Measurements from ENCODE around the gene TPRN.

Gene TPRN

DNA sequence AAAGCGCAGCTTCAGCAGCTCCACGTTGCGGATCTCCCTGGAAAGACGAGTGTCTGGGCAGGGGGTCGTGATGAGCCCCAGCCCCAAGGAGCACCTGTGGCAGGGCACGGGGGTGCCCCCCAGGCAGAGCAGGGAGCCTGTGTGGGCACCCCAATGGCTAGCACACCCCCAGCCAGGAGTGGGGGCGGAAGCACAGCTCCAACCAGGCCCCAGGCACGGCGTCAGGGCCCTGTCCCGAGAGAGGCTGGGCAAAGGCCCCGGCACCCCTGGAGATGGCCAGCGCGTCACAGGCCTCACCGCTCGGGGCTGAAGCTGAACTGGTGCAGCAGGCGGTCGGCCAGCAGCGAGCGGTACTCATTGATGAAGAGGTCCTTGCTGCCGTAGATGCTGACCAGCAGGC is 20.1 kb downstream of the TPRN start:
- Histone ChIP-seq H3K4me3 (ENCODE audit: low read depth in 1 of 2, low read length in 2 of 2) (no peak overlapping the region), H3K9me3 (ENCODE audit: control insufficient read depth in 1 of 2, low read length in 2 of 2) (no peaks in the 10 kb centered on the region), H3K4me1 (ENCODE audit: control insufficient read depth in 1 of 2, insufficient read depth in 2 of 2, low read length in 2 of 2) (peaks cover 0 to under 1% of the 10 kb centered on the region in 2 donors), H3K27ac (ENCODE audit: low read length) (no peak overlapping the region), H3K36me3 (ENCODE audit: control insufficient read depth in 1 of 2, insufficient read depth in 2 of 2, low read length in 2 of 2) (peaks cover 28 to 88% of the 10 kb centered on the region in 2 donors), H3K27me3 (ENCODE audit: low read depth, low read length) (no peaks in the 10 kb centered on the region)

DNA sequence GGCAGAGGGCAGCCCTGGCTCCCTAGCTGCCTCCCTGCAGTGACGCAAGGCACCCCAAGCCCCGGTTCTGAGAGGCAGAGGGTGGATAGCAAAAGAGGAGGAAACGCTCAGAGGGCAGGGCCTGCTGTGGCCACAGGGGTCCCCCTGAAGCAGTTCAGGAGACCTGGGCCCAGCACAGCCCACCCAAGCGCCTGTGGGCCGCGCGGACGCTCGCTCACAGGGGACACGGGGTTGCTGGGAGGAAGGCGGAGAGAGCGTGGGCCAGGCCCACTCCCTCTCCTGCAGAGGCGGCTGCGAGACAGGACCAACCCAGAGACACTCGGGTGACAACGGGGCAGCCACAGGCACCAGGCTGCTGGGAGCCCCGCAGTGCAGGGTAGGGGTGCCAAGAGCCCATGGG is 20.8 kb downstream of the TPRN start:
- no peaks in the 10 kb centered on the region for H3K27me3 ChIP-seq (ENCODE audit: low read depth, low read length)
- H3K4me1 ChIP-seq (ENCODE audit: control insufficient read depth in 1 of 2, insufficient read depth in 2 of 2, low read length in 2 of 2) = no peaks in the 10 kb centered on the region
- peaks cover 28 to 81% of the 10 kb centered on the region in 2 donors for H3K36me3 ChIP-seq (ENCODE audit: control insufficient read depth in 1 of 2, insufficient read depth in 2 of 2, low read length in 2 of 2)
- H3K27ac ChIP-seq (ENCODE audit: low read length) = no peak overlapping the region
- H3K9me3 ChIP-seq (ENCODE audit: control insufficient read depth in 1 of 2, low read length in 2 of 2) = no peaks in the 10 kb centered on the region
- no peak overlapping the region for H3K4me3 ChIP-seq (ENCODE audit: low read depth in 1 of 2, low read length in 2 of 2)

DNA sequence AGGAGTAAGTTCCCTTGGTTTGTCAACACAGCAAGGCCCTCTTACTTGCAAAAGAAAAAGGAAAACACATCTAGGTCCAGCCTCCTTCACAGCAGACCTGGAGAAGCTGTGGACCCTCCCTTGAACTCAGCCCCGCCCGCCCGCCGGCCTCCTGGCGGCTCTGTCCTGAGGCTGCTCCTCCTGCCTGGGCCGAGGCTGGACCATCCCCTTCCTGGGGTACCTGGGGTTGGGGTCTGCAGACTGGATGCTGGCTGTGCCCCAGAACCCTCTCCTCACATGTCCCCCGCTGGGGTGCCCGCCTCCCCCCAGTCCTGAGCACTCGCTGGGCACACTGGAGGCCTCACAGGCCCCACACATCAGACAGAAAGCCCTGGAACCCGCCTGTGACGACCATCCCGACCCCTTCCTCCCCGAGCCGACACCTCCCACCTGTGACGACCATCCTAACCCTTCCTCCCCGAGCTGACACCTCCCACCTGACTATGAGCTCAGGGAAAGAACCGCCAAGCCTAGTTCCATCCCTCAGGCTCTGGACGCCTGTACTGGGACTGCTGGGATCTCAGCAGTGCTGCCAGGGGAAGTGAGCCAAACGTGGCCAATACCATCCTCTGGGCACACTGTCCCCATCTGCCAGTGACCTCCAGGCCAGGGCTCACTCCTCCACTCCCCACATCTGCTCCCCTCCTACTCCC is 21.5 kb downstream of the TPRN start:
- Histone ChIP-seq H3K27ac (ENCODE audit: low read length) (no peak overlapping the region), H3K27me3 (ENCODE audit: low read depth, low read length) (no peaks in the 10 kb centered on the region), H3K4me1 (ENCODE audit: control insufficient read depth in 1 of 2, insufficient read depth in 2 of 2, low read length in 2 of 2) (no peaks in the 10 kb centered on the region), H3K4me3 (ENCODE audit: low read depth in 1 of 2, low read length in 2 of 2) (no peak overlapping the region), H3K9me3 (ENCODE audit: control insufficient read depth in 1 of 2, low read length in 2 of 2) (no peaks in the 10 kb centered on the region), H3K36me3 (ENCODE audit: control insufficient read depth in 1 of 2, insufficient read depth in 2 of 2, low read length in 2 of 2) (peaks cover 26 to 74% of the 10 kb centered on the region in 2 donors)

DNA sequence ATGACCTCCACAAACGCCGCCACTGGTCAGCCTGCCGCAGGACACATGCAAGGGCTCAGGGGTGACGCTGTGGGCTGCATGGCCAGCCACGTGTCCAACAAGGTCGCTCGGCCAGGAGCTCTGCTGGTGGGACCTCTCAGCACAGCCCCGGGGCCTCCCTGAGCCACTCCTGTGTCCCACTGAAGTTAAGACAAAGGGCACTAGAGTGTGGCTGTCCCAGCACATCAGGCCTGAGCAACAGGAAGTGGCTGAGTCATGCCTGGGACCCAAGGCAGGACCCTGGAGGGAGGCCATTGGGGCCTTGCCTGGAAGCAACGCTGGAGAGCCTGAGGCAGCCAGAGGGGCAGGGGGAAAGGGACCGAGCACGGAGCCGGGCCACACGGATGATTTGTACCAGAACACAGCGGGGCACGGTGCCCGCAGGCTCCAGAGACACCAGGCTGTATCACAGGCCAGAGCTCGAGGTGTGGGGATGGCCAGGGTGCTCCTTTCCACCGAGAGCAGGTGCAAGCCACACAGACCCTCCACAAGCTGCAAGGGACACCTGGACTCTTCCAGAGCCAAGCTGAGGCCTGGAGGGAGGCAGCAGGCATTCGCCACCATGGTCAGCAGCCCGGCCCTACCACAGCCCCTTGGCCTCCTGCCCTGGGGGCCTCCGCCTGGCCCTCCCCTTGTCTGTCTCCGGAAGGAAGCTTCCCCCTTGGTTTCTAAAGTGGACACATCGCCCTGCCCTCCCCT is 22.2 kb downstream of the TPRN start:
- H3K4me1 ChIP-seq (ENCODE audit: control insufficient read depth in 1 of 2, insufficient read depth in 2 of 2, low read length in 2 of 2) = no peaks in the 10 kb centered on the region
- H3K27me3 ChIP-seq (ENCODE audit: low read depth, low read length) = no peaks in the 10 kb centered on the region
- H3K4me3 ChIP-seq (ENCODE audit: low read depth in 1 of 2, low read length in 2 of 2) = no peak overlapping the region
- no peak overlapping the region for H3K27ac ChIP-seq (ENCODE audit: low read length)
- H3K36me3 ChIP-seq (ENCODE audit: control insufficient read depth in 1 of 2, insufficient read depth in 2 of 2, low read length in 2 of 2) = peaks cover 19 to 67% of the 10 kb centered on the region in 2 donors
- no peaks in the 10 kb centered on the region for H3K9me3 ChIP-seq (ENCODE audit: control insufficient read depth in 1 of 2, low read length in 2 of 2)

DNA sequence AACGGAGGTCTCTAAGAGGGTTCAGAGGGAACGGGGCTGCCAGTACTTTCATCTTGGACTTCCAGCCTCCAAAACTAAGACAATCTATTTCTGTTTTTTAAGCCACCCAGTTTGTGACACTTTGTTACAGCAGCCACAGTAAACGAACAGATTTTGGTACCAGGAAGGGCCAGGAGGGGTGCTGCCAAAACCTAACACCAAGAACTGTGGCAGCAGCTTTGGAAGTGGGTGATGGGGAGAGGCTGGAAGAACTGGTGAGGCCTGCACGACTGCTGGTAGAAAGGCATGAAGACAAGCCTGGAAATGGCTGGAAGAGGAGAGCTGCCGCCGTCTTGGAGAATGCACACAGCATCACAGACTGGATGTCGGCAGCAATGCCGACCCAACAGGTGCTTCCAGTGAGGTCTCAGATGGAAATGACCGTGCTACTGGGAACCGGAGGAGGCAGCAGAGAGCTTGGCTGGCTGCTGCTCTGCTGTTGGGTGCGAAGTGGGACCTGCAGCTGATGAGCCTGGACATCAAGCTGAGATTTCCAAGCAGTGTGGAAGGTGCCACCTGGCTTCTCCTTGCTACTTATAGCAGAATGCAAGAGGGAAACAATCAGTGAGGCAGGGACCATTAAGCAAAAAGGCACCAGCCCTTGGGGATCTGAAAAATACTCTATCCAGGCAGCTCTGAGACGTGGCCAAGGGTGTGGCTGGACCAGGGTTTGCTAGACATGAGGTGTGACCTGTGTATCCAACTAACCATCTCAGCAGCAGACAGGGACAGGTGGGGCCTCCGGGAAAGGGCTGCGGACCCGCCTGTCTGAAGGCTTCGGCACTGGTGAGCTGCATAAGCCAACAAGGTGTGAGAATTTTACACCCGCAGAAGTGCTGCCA is 24.0 kb downstream of the TPRN start:
- Histone ChIP-seq H3K9me3 (ENCODE audit: control insufficient read depth in 1 of 2, low read length in 2 of 2) (no peaks in the 10 kb centered on the region), H3K36me3 (ENCODE audit: control insufficient read depth in 1 of 2, insufficient read depth in 2 of 2, low read length in 2 of 2) (peaks cover 14 to 49% of the 10 kb centered on the region in 2 donors), H3K27ac (ENCODE audit: low read length) (no peak overlapping the region), H3K4me1 (ENCODE audit: control insufficient read depth in 1 of 2, insufficient read depth in 2 of 2, low read length in 2 of 2) (no peaks in the 10 kb centered on the region), H3K27me3 (ENCODE audit: low read depth, low read length) (no peaks in the 10 kb centered on the region), H3K4me3 (ENCODE audit: low read depth in 1 of 2, low read length in 2 of 2) (no peak overlapping the region)

DNA sequence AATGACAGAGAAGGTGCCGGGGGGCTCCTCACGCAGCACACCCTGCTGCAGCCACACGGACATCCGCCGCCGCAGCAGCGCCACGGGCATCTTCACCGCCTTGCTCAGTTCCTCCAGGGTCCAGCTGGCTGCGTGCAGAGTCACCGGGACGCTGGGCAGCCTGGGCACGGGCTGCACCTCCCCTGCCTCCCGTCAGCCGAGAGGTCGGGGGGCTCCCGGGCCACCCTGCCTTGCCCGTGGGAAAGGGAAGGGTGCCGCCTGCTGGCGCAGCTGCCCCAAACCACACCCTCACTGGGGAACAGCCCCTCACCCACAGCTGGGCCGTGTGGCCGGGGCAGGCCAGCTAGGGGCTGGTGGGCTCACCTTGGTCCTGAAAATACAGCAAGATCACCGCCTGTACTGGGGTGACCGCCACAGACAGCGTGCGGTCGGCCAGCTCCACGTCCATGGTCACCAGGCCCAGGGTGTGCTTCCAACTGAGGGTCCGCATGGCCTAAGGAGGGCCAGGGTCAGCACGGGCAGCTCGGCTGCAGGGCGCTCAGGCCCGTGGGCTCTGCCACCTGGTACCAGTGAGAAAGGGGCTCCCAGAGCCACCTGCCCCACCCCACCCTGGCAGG is 25.1 kb downstream of the TPRN start:
- H3K4me3 ChIP-seq (ENCODE audit: low read depth in 1 of 2, low read length in 2 of 2) = no peak overlapping the region
- H3K4me1 ChIP-seq (ENCODE audit: control insufficient read depth in 1 of 2, insufficient read depth in 2 of 2, low read length in 2 of 2) = no peaks in the 10 kb centered on the region
- H3K36me3 ChIP-seq (ENCODE audit: control insufficient read depth in 1 of 2, insufficient read depth in 2 of 2, low read length in 2 of 2) = peaks cover 7 to 38% of the 10 kb centered on the region in 2 donors
- no peak overlapping the region for H3K27ac ChIP-seq (ENCODE audit: low read length)
- no peaks in the 10 kb centered on the region for H3K9me3 ChIP-seq (ENCODE audit: control insufficient read depth in 1 of 2, low read length in 2 of 2)
- peaks cover 7% of the 10 kb centered on the region for H3K27me3 ChIP-seq (ENCODE audit: low read depth, low read length)

DNA sequence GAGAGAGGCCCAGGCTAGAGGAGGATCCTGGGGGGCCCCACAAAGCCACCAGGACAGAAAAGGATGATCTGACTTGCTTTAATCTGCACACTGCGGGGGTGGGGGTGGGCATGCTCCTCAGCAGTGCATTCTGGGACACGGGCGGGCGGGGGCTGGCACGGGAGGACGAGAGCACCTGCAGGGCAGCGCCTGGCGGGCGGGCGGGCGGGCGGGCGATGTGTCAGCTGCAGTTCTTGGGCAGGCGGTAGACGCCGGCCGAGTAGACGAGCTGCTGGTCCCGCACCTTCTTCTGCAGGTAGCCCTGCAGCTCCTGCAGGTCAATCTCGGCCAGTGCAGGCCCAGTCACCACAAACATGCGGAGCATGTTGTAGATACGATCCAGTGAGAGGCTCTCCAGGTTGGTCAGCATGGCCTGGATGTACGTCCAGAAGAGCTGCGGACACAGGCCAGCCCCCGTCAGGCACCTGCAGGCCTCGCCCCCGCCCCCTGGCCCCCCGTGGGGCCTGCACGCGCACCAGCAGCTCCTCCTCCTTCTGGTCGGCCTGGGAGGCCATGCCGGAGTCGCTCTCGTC is 25.7 kb downstream of the TPRN start:
- Histone ChIP-seq H3K9me3 (ENCODE audit: control insufficient read depth in 1 of 2, low read length in 2 of 2) (no peaks in the 10 kb centered on the region), H3K27ac (ENCODE audit: low read length) (no peak overlapping the region), H3K36me3 (ENCODE audit: control insufficient read depth in 1 of 2, insufficient read depth in 2 of 2, low read length in 2 of 2) (peaks cover 2 to 32% of the 10 kb centered on the region in 2 donors), H3K27me3 (ENCODE audit: low read depth, low read length) (peaks cover 7% of the 10 kb centered on the region), H3K4me1 (ENCODE audit: control insufficient read depth in 1 of 2, insufficient read depth in 2 of 2, low read length in 2 of 2) (peaks cover 0 to under 1% of the 10 kb centered on the region in 2 donors), H3K4me3 (ENCODE audit: low read depth in 1 of 2, low read length in 2 of 2) (no peak overlapping the region)

DNA sequence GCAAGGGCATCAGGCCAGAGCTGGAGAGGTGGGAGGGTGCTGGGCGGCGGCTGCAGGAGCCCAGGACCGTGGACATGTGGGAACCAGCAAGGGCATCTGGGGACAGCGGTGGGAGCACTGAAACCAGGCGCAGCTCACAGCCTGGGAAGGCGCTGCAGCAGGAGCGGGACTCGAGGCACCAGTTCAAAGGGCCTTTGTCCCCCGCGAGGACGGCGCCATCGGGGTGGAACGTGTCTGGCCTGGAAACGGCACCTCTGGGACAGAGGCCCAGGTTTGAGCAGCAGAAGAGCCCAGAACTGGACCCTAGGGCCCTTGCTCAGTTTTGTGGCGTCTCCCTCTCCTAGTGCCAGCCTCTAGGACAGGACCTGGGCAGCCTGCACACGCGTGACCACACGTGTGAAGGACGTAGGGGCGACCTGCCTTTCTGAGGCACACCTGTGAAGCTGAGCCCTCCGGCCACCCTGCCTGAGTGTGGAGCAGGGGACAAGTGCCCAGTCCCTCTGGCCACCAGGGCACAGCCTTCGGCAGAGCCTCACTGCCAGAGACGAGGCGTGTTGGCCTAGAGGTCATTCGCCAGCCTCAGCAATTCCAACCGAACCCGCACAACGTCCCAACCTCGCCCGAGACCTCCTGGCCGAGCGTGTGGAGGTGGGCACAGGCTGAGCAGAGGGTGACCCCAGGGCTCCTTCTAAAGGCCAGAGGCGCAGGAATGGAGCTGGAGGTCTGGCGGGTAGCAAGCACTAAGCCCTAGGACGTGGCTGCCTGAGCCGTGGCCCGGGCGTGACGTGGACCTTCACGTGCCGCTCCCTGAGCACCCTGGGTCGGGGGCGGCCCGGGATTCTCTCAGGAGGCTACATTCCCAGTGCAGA is 26.5 kb downstream of the TPRN start:
- Histone ChIP-seq H3K4me3 (ENCODE audit: low read depth in 1 of 2, low read length in 2 of 2) (no peak overlapping the region), H3K9me3 (ENCODE audit: control insufficient read depth in 1 of 2, low read length in 2 of 2) (no peaks in the 10 kb centered on the region), H3K36me3 (ENCODE audit: control insufficient read depth in 1 of 2, insufficient read depth in 2 of 2, low read length in 2 of 2) (peaks cover 0 to 24% of the 10 kb centered on the region in 2 donors), H3K27ac (ENCODE audit: low read length) (no peak overlapping the region), H3K4me1 (ENCODE audit: control insufficient read depth in 1 of 2, insufficient read depth in 2 of 2, low read length in 2 of 2) (peaks cover 0 to 9% of the 10 kb centered on the region in 2 donors), H3K27me3 (ENCODE audit: low read depth, low read length) (peaks cover 13% of the 10 kb centered on the region)

DNA sequence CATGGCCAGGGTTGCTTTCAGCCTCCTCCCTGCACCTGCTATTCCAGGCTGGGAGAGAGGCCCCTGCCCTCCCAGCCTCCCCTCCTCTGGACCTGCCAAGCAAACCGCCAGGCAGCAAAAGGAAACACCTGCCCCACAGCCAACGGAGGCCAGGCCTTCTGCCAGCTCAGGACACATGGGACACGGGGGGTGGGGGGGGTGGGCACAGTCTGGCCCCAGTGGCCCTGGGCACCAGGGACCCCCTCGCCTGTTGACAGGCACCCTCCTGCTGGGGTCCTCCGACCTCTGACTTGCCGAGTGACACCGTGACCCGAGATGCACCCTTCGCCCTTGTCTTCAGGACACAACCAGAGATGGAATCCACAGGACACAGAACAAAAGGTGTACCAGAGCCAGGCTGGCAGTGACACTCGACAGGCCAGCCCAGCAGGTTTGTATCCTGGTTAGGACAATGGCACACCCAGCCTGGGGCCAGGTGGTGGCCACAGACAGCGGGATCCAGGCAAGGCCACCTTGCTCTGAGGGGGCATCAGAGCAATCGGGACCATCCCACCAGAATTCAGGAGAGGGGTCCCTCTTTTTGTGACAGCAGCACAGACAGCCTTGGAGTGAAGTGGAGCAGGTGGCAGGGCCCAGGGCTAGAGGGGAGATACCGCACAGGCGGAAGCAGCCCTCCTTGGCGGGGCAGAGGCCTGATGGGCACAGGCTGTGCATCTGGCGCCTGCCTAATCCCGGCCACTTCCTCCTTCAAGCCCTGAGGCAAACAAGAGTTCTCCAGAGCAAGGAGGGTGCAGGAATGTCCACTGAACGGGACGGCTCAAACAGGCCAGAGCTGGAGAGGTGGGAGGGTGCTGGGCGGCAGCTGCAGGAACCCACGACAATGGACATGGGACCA is 27.4 kb downstream of the TPRN start:
- peaks cover 13% of the 10 kb centered on the region for H3K27me3 ChIP-seq (ENCODE audit: low read depth, low read length)
- no peak overlapping the region for H3K27ac ChIP-seq (ENCODE audit: low read length)

More for the DNA sequence above, 27.4 kb downstream of the TPRN start:
- H3K9me3 ChIP-seq (ENCODE audit: control insufficient read depth in 1 of 2, low read length in 2 of 2) = no peaks in the 10 kb centered on the region
- peaks cover 0 to 17% of the 10 kb centered on the region in 2 donors for H3K4me1 ChIP-seq (ENCODE audit: control insufficient read depth in 1 of 2, insufficient read depth in 2 of 2, low read length in 2 of 2)
- H3K36me3 ChIP-seq (ENCODE audit: control insufficient read depth in 1 of 2, insufficient read depth in 2 of 2, low read length in 2 of 2) = peaks cover 0 to 15% of the 10 kb centered on the region in 2 donors
- H3K4me3 ChIP-seq (ENCODE audit: low read depth in 1 of 2, low read length in 2 of 2) = no peak overlapping the region

Measured in muscle layer of duodenum (tissue), 2 donors.